Ramos (cell line): Measurements from ENCODE around the gene COL4A1.

ENCODE experiments used
- in situ Hi-C: fragments of 300-500 bp; cut with MboI; formaldehyde crosslinking; loops from one replicate; pipeline ENCODE4 v1.14.3; 2022; ENCODE audit warnings: low sequenced_read_pairs; ENCODE audit not compliant: unreplicated experiment

Gene COL4A1

GRCh38 chr13:110280985-110281688 lies 25.8 kb downstream of the COL4A1 start:
- in situ Hi-C loops = no loop called here

- in situ Hi-C loops = no loop called here
Measured at GRCh38 chr13:110280231-110280813, 26.6 kb downstream of the COL4A1 start.

GRCh38 chr13:110279684-110280083 lies 27.3 kb downstream of the COL4A1 start:
- in situ Hi-C loops = no loop called here

GRCh38 chr13:110278859-110279258 lies 28.1 kb downstream of the COL4A1 start:
- in situ Hi-C loops = no loop called here

- in situ Hi-C loops = no loop called here
Measured at GRCh38 chr13:110277357-110277975, 29.5 kb downstream of the COL4A1 start.

- in situ Hi-C loops = no loop called here
Measured at GRCh38 chr13:110276553-110276950, 30.4 kb downstream of the COL4A1 start.

- in situ Hi-C loops = no loop called here
Measured at GRCh38 chr13:110275931-110276552, 30.9 kb downstream of the COL4A1 start.

GRCh38 chr13:110274687-110275086 lies 32.3 kb downstream of the COL4A1 start:
- in situ Hi-C loops = no loop called here

GRCh38 chr13:110273254-110273653 lies 33.7 kb downstream of the COL4A1 start:
- in situ Hi-C loops = no loop called here

- in situ Hi-C loops = no loop called here
Measured at GRCh38 chr13:110272651-110273050, 34.3 kb downstream of the COL4A1 start.

- in situ Hi-C loops = no loop called here
Measured at GRCh38 chr13:110272227-110272626, 34.7 kb downstream of the COL4A1 start.

GRCh38 chr13:110271313-110271712 lies 35.6 kb downstream of the COL4A1 start:
- in situ Hi-C loops = no loop called here

- in situ Hi-C loops = no loop called here
Measured at GRCh38 chr13:110270507-110270906, 36.5 kb downstream of the COL4A1 start.

- in situ Hi-C loops = no loop called here
Measured at GRCh38 chr13:110269509-110270185, 37.3 kb downstream of the COL4A1 start.

GRCh38 chr13:110268576-110269185 lies 38.3 kb downstream of the COL4A1 start:
- in situ Hi-C loops = no loop called here

GRCh38 chr13:110268061-110268460 lies 38.9 kb downstream of the COL4A1 start:
- in situ Hi-C loops = no loop called here

- in situ Hi-C loops = no loop called here
Measured at GRCh38 chr13:110266983-110267382, 40.0 kb downstream of the COL4A1 start.

GRCh38 chr13:110266431-110266809 lies 40.5 kb downstream of the COL4A1 start:
- in situ Hi-C loops = no loop called here

- in situ Hi-C loops = no loop called here
Measured at GRCh38 chr13:110265682-110266430, 41.1 kb downstream of the COL4A1 start.

GRCh38 chr13:110265341-110265681 lies 41.6 kb downstream of the COL4A1 start:
- in situ Hi-C loops = no loop called here
